Activated T-helper 9 cell treated with anti-CD3 and anti-CD28 coated beads, Interleukin-2, amount 50 U/mL, for 16 hours (primary cell): ENCODE data around the gene FAM174C.
"Not testable (repeated sequence)": the region's sequence is repeated elsewhere in the genome, so short reads cannot be mapped to it uniquely, and the experiment has no call there.

Source experiments
- DNase-seq: peaks from one replicate; pipeline ENCODE4 v3.0.0-alpha.2; 2020; ENCODE audit warnings: low read depth

FAM174C gene

DNA sequence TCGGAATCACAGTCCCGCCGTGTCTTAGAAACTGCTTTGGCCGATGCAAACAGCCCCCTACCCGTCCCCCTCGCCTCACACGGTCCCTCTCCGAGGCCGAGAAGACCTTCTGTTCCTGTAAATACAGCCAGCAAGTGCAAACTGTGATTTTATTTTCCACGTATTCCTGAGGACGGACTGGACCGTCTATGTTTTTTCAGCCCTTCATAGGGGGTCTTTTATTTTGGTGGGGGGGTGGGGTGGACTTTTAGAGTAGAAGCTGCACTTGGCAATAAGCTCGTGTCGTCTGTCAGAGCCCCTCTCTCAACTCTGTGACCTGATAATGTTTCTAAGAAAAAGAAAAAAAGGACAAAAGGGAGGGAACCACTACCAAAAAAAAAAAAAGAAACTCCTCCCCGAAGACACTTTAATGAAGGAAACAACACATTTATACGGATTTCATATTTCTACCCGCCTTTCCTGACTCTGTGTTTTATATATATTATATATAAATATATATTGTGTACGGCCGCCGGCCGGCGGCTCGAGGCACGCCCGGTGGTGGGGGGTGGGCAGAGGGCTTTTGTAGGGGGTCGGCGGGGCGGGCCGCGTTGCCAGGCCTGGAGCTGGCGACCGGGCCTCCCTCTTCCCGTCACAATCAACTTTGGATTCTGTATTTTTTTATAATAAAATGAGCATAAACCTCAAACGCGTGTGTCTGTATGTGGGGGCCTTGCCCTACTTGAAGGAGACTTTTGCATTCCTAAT, 25.6 kb downstream of the FAM174C start:
- DNase-seq = no peak

GRCh38 chr19:1302533-1303239, 27.4 kb downstream of the FAM174C start:
- no peak for DNase-seq

DNA sequence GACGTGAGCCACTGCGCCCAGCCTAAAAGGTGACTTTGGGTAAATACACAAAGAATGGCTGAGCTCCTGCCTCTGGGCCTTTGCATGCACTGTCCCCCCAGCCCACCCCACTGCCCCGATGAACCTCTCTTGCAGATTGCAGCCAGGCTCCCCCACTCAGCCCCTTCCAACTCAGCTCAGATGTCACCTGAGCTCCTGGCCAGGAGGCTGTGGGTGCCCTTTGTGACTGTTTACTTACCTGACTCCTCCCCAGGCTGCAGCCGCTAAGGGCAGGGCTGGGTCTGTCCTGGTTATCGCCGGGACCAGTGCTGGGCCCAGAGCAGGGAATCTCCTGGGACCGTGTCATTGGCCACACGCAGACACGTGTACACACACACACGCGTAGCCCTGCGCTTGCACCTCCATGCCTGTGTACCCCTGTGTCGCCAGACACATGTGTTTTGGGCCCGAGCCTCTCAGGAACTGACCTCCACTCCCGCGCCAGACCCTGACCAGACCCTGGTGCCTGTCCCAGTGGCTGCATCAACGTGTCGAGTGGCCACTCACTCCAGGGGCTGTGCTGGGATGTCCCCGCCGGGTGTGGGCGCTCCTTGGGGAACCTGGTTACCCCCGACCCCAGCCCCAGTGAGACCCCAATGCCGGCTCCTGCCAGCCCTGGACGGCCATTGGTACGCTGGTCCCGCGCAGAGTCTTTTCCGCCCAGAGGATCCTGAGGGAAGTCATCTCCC, 29.0 kb downstream of the FAM174C start:
- DNase-seq = no peak

GRCh38 chr19:1305354-1305753, 30.0 kb downstream of the FAM174C start:
- DNase-seq = not testable (repeated sequence)

GRCh38 chr19:1307320-1307719, 32.0 kb downstream of the FAM174C start:
- DNase-seq = no peak

- DNase-seq = no peak
Measured at GRCh38 chr19:1307755-1308303, 32.5 kb downstream of the FAM174C start.

DNA sequence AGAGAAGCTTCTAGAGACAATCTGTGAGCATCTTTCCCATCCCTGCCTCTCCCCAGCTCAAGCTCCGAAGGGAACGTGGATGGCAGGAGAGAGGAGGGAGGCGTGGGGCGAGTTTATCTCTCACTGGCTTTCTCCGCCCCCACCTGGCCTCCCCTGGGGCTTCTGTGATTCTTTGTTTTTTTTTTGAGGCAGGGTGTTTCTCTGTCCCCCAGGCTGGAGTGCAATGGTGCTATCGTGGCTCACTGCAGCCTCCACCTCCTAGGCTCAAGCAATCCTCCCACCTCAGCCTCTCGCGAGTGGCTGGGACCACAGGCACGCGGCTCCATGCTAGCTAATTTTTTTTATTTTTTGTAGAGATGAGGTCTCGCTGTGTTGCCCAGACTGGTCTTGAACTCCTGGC, 33.4 kb downstream of the FAM174C start:
- DNase-seq = no peak

- no peak for DNase-seq
Measured at GRCh38 chr19:1309977-1310852, 34.9 kb downstream of the FAM174C start.

DNA sequence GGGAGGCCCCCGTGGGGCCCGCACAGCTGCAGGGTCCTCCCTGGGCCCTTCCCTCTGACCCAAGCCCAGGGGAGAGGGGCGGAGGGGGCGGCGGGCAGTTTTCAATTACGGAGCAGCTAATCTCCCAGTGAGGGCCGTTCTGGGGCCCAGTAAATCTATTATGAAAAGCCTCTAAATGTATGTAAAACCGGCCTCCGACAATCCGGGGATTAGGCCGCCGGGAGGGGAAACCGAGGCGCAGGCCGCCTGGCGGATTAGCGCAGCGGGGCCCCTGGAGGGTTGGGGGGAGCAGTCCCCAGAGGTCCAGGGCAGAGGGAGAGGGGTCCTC, 35.5 kb downstream of the FAM174C start:
- no peak for DNase-seq

GRCh38 chr19:1311543-1312091, 36.3 kb downstream of the FAM174C start:
- no peak for DNase-seq

DNA sequence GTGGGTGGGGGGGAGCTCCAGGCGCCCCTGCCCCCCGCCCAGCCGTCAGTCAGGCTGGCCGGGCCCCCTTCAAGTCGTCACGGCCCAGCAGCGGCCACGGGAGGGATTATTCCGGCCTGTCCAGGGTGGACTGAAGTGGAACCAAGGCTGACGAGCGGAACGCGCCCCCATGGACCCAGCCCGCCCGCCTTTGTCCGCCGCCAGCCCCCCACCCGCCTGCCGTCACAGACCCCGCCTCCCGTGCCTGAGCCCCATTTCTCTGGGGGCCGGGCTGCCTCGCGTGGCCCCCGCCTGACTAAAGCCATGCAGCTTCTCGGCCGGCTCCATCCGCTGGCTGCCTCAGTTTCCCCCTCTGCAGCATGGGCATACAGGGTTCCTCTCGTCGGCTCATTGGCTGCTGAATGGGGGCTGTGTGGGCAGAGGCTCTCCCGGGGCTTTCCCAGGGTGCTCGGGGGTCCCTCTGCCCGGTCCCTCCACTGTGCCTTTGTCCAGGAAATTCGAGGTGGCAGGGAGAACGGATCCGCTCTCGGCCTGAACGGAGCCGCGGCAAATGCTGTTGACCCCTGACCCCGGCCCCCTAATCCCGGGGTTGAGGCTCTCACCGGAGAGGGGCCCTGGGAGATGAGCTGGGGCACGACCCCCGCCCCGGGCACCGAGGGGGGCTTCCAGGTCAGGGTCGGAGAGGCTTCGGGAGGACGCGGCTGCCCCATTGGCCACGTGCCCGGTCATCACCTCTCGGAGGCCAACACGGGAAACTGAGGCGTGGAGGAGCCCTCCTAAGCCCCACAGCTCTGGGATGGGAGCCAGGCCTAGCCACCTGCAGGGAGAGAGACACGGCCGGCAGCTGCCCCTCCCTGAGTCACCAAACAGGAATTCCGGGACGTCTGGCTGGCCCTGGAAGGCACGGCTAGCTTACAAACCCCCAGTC, 37.7 kb downstream of the FAM174C start:
- DNase-seq = no peak

- DNase-seq = no peak
Measured at GRCh38 chr19:1313695-1314613, 38.6 kb downstream of the FAM174C start.

GRCh38 chr19:1315470-1316166, 40.3 kb downstream of the FAM174C start:
- no peak for DNase-seq

DNA sequence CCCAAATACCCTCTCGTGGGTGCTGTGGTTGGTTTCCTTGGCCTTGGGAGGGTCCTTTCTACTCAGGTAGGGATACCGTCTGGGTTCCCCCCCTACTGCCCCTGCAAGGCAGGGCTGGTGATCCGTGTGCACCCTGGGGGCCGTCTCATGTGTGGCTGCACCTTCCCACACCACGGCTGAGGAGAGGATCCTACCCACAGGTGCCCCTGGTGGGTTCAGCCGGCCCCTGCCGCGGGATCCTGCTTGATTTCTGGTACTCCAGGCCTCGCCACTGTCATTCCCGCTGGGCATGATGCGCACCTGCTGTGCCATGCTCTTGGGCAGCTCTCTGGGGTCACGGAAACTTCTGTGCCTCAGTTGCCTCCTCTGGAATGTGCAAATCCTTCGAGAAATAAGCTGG, 41.1 kb downstream of the FAM174C start:
- DNase-seq = no peak

DNA sequence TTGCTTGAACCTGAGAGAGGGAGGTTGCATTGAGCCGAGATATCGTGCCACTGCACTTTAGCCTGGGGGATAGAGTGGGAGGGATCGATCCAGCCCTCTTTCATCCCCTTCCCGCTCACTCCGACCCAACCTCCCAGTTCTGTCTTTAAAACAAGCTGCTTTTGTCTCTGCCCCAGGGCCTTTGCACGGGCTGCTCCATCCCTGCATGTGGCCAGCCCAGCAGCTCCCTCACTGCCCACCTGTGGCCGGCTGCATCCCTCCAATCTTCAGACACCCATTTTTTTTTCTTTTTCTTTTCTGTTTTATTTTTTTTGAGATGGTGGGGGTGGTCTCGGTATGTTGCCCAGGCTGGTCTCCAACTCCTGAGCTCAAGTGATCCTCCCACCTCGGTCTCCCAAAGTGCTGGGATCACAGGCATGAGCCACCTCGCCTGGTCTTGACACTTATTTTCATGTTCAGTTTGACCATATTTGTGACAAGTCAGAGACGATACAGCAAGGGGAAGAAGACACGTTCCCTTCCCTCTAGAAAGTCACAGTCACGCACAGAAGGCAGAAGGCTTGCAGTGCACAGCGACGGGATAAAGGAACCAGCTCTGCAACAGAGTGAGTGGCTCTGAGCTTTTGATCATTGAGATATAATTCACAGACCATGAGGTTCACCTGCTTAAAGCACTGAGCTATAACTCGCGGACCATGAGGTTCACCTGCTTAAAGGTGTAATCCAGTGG, 42.1 kb downstream of the FAM174C start:
- no peak for DNase-seq

DNA sequence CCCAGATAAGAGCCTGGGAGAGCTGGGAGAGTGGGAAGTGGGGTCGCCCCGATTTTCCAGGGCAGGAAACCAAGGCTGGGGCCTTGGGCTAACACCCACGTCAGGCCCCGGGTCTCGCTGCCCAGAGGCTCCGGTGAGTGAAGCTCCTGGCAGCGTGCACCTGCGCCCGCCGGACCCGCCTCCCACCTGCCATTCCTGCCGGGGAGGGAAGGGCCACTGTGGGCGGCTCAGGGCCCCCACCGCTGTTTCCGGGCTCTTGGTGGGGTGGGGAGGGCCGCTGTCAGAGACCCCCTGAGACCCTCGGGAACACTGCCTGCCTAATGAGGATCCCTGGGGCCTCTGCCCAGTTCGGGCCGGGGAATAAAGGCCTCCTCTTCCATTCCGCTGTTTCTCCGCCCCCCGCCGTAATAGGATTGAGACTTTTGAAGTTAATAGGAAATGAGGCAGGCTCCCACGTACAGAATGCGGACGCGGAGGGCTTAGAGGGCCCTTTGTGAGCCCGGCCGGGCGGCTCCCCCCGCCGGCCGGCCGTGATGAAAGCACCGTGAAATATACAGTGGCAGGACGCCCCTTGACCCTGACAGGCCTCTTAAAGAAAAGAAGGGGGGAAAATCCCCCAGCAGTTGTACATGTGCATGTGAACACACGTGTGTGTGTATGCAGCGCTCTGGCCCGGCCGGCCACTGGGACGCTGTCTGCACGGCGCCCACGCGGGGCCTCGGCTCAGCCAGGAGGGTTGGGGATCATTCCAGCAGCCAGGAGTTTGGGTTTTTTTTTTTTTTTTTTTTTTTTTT, 43.5 kb downstream of the FAM174C start:
- no peak for DNase-seq

- DNase-seq = not testable (repeated sequence)
Measured at GRCh38 chr19:1320282-1320650, 44.9 kb downstream of the FAM174C start.
